HG03108 (cell line): ENCODE data around the gene GCNT3.

Source experiments
- ATAC-seq: cut with Tn5 transposase; IDR thresholded peaks from one replicate; pipeline ENCODE4 v1.9.1; 2021; ENCODE audit warnings: moderate library complexity; ENCODE audit not compliant: unreplicated experiment

The GCNT3 gene, protein sequence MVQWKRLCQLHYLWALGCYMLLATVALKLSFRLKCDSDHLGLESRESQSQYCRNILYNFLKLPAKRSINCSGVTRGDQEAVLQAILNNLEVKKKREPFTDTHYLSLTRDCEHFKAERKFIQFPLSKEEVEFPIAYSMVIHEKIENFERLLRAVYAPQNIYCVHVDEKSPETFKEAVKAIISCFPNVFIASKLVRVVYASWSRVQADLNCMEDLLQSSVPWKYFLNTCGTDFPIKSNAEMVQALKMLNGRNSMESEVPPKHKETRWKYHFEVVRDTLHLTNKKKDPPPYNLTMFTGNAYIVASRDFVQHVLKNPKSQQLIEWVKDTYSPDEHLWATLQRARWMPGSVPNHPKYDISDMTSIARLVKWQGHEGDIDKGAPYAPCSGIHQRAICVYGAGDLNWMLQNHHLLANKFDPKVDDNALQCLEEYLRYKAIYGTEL

DNA sequence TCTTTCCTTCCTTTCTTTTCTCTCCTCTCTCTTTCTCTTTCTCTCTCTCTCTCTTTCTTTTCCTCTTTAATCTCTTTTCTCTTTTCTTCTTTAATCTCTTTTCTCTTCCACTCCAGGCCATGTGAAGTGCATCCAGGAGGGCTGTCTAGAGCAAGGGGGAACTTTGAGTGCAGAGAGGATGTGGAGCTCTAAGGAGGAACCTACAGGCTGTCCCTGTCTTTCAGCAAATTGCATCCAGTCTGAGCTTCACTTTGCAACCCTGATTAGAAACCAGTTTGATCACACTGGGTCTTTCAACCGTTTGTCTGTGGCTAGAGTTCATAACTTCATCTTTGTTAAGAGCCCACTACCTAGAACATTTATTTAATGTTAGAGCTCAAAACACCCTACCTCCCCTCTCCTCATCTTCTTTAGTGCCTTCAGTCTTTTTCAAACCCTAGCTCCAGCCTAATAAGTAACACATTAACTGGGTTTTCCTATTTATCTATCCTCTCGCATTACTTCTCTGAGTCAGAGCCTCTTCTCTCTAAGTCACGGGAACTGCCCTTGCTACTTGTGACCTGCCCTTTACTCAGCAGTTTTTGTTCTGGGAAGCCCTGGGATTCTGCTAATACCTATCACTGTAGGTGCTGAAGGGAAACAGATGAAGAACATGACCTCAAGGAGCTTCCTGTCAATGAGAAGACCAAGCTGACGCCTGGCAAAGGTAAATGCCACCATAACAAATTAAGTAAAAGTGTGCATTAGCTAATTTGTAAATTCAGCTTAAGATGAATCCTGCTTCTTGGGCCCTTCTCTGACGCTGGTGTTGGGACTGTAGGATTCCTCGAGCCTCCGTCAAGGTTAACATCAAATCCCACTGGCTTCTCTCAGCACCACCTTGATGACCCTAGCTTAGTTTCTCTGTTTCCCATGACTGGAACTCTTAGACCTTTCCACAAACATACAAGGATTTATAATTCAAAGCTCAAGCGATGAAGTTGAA, at the start of gene GCNT3:
Gene GCNT3, plus strand, starts transcription at position 508 of the 985 bp plus-strand sequence. CDS start 6,456 bp downstream, outside the sequence.
- ATAC-seq = no peak

GRCh38 chr15:59562448-59563186, 49.0 kb upstream of the GCNT3 start:
- ATAC-seq = no peak

- no peak for ATAC-seq
Measured at GRCh38 chr15:59565299-59565698, 46.3 kb upstream of the GCNT3 start.

GRCh38 chr15:59567324-59567723, 44.3 kb upstream of the GCNT3 start:
- ATAC-seq = no peak

DNA sequence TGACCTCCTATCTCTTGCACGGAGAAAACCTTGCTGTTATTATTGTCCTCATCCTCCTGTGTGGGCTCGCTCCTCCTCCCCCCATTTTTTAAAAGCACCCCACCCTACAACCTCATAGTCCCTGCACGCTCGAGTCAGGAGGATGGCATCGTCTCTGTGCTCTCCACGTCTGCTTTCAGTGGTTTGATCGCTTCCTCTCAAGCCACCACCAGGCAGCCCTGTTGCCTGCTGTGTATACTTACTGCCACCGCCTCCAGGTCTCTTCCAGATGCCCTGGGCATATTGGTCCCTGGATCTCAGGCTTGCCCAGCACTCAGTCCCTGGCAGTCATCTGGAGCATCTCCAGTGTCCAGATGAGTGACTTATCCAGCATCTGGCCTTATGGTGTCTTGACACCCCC, 42.1 kb upstream of the GCNT3 start:
- ATAC-seq = no peak

DNA sequence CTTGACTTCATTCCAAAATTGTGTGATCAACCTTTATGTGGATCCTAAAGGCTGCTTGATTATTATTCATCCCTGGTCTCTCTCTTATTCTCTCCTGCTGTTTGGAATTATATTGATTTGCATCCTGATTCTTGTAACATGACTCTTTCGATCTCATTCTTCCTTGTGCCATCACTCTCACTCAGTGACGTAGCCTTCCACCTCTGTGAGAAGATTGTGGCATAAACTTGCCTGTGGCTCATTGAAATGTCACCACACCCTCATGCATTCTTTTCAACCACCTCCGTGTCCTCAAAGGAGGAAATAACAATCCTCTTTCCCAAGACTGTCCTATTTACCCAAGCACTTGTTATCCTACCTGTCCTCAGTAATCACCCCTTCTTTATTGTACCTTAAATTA, 41.3 kb upstream of the GCNT3 start:
- no peak for ATAC-seq

- ATAC-seq = no peak
Measured at GRCh38 chr15:59571606-59572005, 40.0 kb upstream of the GCNT3 start.

DNA sequence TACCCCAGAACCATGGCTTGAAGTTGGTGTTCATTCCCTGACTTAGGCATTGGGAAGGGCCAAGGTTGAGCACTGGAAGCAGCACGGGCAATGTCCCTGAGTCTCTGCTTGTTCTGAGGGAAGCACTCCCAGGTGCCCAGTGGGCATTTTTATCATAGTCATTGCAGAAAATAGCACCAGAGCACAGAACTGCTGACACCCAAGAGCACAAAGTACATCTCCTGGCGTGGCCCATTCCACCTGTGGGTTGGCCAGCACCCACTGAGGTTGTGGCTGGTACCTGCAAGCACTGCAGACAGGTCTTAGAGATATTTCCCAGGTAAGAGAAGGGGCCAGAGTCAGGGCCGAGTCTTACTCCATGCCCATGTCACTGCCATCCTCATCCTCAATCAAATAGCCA, 28.5 kb upstream of the GCNT3 start:
- no peak for ATAC-seq

DNA sequence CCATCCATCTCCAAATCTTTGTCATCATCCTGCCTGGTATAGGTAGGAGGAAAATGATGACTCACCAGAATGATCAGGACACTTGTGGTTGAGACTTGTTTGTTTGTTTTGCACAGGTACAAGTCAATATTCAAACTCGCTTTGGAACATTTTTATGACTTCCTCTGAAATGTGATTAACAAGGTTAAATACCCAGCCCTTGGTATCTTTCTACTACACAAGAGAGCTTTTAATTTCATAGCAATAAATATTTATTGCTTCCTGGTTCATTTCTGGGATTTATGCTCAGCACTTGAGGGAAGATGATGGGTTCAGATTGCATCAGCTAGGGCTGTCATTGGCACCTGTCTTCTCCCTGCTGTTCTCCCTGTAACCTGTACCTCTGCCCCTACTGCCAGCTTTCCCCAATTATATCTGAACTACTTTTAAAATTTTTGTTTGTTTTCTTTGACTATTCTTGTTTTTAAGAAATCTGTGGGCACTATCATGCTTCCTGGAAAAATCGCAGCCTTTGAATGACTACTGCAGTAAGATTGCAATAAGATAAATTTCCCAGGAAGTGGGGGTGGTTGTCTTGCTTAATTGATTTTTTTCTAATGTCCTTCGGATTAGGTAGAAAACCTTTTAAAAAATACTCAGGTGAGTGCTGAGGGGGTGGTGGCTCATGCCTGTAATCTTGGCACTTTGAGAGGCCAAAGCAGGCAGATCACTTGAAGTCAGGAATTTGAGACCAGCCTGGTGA, 24.3 kb upstream of the GCNT3 start:
- ATAC-seq = no peak

GRCh38 chr15:59590027-59590426, 21.6 kb upstream of the GCNT3 start:
- no peak for ATAC-seq

DNA sequence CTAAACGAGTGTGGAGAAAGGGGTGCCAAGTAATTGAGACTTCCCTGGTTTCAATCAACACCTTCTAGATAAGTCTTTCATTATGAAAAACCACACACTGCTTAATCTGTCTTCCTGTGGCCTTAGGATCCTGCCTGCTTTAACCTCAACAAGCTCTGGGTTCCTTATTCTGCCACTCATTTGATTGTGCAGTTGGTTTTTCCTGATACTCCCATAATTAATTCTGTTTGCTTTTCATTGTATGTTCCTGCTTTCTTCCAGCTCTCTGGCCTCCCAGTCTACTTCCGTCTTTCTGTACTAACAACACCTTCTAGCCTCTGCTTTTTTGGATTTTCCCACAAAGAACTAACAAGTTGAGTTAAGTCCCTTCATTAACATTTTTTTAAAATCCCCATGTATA, 20.2 kb upstream of the GCNT3 start:
- ATAC-seq = no peak

GRCh38 chr15:59594493-59594942, 17.1 kb upstream of the GCNT3 start:
- ATAC-seq = no peak

DNA sequence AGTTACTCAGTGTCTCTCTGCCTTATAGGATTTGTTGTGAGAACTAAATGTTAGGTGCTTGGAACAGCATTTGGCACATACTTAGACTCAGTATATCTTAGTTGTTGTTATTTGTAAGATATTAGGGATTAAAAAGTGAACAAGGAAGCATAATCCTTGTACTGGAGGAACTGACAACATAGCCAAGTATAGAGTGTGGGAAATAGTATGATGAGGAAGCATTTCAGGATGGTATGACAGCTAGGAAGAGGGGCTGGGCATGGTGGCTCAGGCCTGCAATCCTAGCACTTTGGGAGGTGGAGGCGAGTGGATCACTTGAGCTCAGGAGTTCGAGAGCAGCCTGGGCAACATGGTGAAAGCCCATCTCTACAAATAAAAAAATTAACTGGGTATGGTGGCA, 16.6 kb upstream of the GCNT3 start:
- ATAC-seq = no peak

DNA sequence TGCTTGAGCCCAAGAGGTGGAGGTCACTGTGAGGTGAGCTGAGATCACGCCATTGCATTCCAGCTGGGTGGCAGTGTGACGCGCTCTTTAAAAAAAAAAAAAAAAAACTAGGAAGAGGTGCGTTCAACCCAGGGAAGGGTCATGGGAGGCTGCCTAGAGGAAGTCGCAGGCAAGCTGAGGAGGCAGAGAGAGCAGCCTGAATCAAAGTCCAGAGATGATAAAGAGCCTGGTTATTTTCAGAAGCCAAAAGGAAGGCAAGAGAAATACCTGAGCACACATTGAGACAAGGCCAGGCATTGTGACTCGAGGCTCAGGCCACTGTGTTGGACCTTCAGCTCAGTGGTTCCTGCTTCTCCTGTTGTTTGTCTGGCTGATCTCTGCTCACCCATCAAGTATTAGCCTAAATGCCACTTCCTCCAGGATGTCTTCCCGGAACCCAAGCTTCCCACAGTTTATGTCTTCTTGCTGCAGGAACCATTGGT, 16.1 kb upstream of the GCNT3 start:
- no peak for ATAC-seq

GRCh38 chr15:59596640-59597039, 14.9 kb upstream of the GCNT3 start:
- no peak for ATAC-seq

DNA sequence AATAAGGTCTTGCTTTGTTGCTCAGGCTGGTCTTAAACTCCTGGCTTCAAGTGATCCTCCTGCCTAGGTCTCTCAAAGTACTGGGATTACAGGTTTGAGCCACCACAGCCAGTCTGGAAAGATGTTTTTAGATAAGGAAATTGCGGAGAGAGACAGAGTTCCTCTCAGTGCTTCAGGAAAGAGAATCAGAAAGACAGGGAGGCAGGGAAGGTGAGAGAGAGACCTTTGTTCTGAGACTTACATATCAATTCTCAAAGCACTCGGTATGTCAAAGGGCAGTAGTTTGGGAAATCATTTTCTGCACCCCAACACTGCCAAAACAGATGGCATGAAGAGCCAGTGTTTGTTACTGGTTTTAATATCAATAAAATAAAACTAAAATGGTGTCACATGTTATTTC, 13.1 kb upstream of the GCNT3 start:
- ATAC-seq = no peak

GRCh38 chr15:59605994-59606393, 5.6 kb upstream of the GCNT3 start:
- no peak for ATAC-seq

DNA sequence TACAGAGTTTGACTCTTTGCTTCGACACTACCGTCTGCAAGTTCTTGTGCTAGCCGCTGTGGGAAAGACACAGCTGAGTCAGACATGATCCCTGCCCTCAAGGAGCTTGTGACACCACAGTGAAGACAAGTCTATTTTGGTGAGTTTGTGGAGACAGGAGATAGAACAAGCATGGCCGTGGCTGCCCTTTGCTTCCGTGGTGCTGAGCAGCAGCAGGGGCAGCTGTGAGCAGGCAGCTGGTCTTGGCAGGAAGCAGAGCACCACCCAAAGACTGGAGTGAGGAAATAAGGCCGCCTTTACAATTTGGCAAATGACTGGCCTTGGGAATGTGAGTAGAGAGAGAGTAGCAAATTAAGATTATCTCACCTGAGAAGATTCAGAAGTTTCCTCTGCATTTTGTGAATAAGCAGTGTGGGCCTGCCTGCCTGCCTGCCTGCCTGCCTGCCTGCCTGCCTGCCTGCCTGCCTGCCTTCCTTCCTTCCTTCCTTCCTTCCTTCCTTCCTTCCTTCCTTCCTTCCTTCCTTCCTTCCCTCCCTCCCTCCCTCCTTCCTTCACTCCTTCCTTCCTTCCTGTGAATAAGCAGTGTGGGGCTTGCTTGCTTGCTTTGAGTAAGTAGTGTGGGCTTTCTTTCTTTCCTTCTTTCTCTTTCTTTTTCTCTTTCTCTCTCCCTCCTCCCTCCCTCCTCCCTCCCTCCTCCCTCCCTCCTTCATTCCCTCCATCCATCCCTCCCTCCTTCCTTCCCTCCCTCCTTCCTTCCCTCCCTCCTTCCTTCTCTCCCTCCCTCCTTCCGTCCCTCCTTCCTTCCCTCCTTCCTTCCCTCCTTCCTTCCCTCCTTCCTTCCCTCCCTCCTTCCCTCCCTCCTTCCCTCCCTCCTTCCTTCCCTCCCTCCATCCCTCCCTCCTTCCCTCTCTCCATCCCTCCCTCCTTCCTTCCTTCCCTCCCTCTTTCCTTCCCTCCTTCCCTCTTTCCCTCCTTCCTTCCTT, 1.6 kb upstream of the GCNT3 start:
- ATAC-seq = no peak

DNA sequence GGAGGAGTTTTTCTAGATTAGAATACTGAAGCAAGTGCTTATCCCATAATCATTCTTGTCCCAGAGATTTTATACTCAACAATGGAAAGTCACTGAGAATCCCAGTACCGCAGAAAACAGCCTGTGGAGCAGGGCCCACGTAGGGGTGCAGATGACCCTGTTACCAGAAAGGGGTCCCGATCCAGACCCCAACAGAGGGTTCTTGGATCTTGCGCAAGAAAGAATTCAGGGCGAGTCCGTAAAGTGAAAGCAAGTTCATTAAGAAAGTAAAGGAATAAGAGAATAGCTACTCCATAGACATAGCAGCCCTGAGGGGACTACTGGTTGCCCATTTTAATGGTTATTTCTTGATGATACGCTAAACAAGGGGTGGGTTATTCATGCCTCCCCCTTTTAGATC, 2.6 kb downstream of the GCNT3 start:
- ATAC-seq = no peak
